ENCODE results near the gene SHISA3. TPM values are rescaled to one million over a fixed set of nuclear protein-coding genes. Genes with fewer than 3 reads are reported as not detected.
A peak's percentile ranks its signal among the peaks of the same experiment; 100 is the strongest.

SHISA3 gene
- total RNA-seq, 5 donors from 2014 or later (not counting 1 experiment from before 2014, with no cell fraction given), result 0.35 TPM; not detected in 4

GRCh38 chr4:42396361-42396751 is 932 bp upstream of the SHISA3 start:
- Histone ChIP-seq H3K4me3 (ENCODE audit: control insufficient read depth in 1 of 2, extremely low read depth in 1 of 2, low read length in 1 of 2) (peak overlapping the region in 1 of 2 donors; percentile 79), H3K36me3 (ENCODE audit: control insufficient read depth in 2 of 2, extremely low read depth in 1 of 2, insufficient read depth in 1 of 2, low read length in 1 of 2) (no peaks in the 10 kb centered on the region), H3K27me3 (replicated peaks in 1 of 2; ENCODE audit: control insufficient read depth in 2 of 2, extremely low read depth in 1 of 2, insufficient read depth in 2 of 2, low read length in 1 of 2) (peaks cover 19 to 46% of the 10 kb centered on the region in 2 experiments), H3K27ac (ENCODE audit: low read length) (no peak overlapping the region), H3K4me1 (ENCODE audit: control insufficient read depth in 1 of 2, extremely low read depth in 1 of 2, insufficient read depth in 2 of 2, low read length in 2 of 2) (peaks cover 2 to 31% of the 10 kb centered on the region in 2 experiments), H3K9me3 (no peaks in the 10 kb centered on the region)
- peak overlapping the region; percentile 70 to 80 (median 77) for H3K4me3 Mint-ChIP-seq
- H3K27ac Mint-ChIP-seq, result peak overlapping the region in 1 of 2 donors; percentile 36
- H3K9me3 Mint-ChIP-seq, result no peaks in the 10 kb centered on the region
- POLR2A ChIA-PET, result no interaction called here
- ATAC-seq (replicated peaks in 1 of 4) (no peak), DNase-seq (no peak)
- H3K27me3 Mint-ChIP-seq, result peaks cover 38 to 68% of the 10 kb centered on the region in 2 donors
- peaks cover 31 to 33% (median 31%) of the 10 kb centered on the region in 3 donors for H3K4me1 Mint-ChIP-seq
- H3K36me3 Mint-ChIP-seq, result no peaks in the 10 kb centered on the region
- CTCF ChIA-PET, result interaction anchor here in 1 of 2 donors (0.6 kb wide), 1 partner anchor 116 kb away, joined by 3 read pairs; no protein-coding TSS in a partner anchor
- WGBS (ENCODE audit: insufficient coverage), result 20% methylated on average over 15 of the region's 17 CpGs

GRCh38 chr4:42397635-42398170 is 415 bp downstream of the SHISA3 start:
- Histone ChIP-seq H3K36me3 (ENCODE audit: control insufficient read depth in 2 of 2, extremely low read depth in 1 of 2, insufficient read depth in 1 of 2, low read length in 1 of 2) (no peaks in the 10 kb centered on the region), H3K4me3 (ENCODE audit: control insufficient read depth in 1 of 2, extremely low read depth in 1 of 2, low read length in 1 of 2) (peak overlapping the region; percentile 40 to 79), H3K9me3 (no peaks in the 10 kb centered on the region), H3K27ac (ENCODE audit: low read length) (no peak overlapping the region), H3K4me1 (ENCODE audit: control insufficient read depth in 1 of 2, extremely low read depth in 1 of 2, insufficient read depth in 2 of 2, low read length in 2 of 2) (peaks cover 2 to 31% of the 10 kb centered on the region in 2 experiments), H3K27me3 (replicated peaks in 1 of 2; ENCODE audit: control insufficient read depth in 2 of 2, extremely low read depth in 1 of 2, insufficient read depth in 2 of 2, low read length in 1 of 2) (peaks cover 23 to 48% of the 10 kb centered on the region in 2 experiments)
- H3K4me1 Mint-ChIP-seq, result peaks cover 31 to 33% (median 33%) of the 10 kb centered on the region in 3 donors
- CTCF ChIA-PET, result no interaction called here
- ATAC-seq (replicated peaks in 1 of 4), result peak; percentile 12 to 25 (median 20)
- 2% methylated on average over 47 of the region's 52 CpGs for WGBS (ENCODE audit: insufficient coverage)
- H3K27ac Mint-ChIP-seq, result no peak overlapping the region
- POLR2A ChIA-PET, result no interaction called here
- H3K27me3 Mint-ChIP-seq, result peaks cover 43 to 72% of the 10 kb centered on the region in 2 donors
- peak overlapping the region; percentile 70 to 80 (median 77) for H3K4me3 Mint-ChIP-seq
- H3K36me3 Mint-ChIP-seq, result no peaks in the 10 kb centered on the region
- DNase-seq, result peak in 1 of 35 experiments; percentile 3
- no peaks in the 10 kb centered on the region for H3K9me3 Mint-ChIP-seq

GRCh38 chr4:42398171-42398870 is 1.0 kb downstream of the SHISA3 start:
- Histone ChIP-seq H3K27ac (ENCODE audit: low read length) (no peak overlapping the region), H3K36me3 (ENCODE audit: control insufficient read depth in 2 of 2, extremely low read depth in 1 of 2, insufficient read depth in 1 of 2, low read length in 1 of 2) (no peaks in the 10 kb centered on the region), H3K27me3 (replicated peaks in 1 of 2; ENCODE audit: control insufficient read depth in 2 of 2, extremely low read depth in 1 of 2, insufficient read depth in 2 of 2, low read length in 1 of 2) (peaks cover 23 to 48% of the 10 kb centered on the region in 2 experiments), H3K4me1 (ENCODE audit: control insufficient read depth in 1 of 2, extremely low read depth in 1 of 2, insufficient read depth in 2 of 2, low read length in 2 of 2) (peaks cover 2 to 31% of the 10 kb centered on the region in 2 experiments), H3K4me3 (ENCODE audit: control insufficient read depth in 1 of 2, extremely low read depth in 1 of 2, low read length in 1 of 2) (peak overlapping the region; percentile 12 to 79), H3K9me3 (no peaks in the 10 kb centered on the region)
- Mint-ChIP-seq H3K9me3 (no peaks in the 10 kb centered on the region), H3K27ac (no peak overlapping the region), H3K4me1 (peaks cover 31 to 33% (median 33%) of the 10 kb centered on the region in 3 donors), H3K27me3 (peaks cover 48 to 68% of the 10 kb centered on the region in 2 donors), H3K36me3 (no peaks in the 10 kb centered on the region), H3K4me3 (peak overlapping the region; percentile 55 to 70 (median 59))
- ChIA-PET POLR2A (no interaction called here), CTCF (no interaction called here)
- peak in 2 of 4 experiments; percentile 13 to 45 for ATAC-seq (replicated peaks in 1 of 4)
- DNase-seq, result peak in 1 of 35 experiments; percentile 4
- under 1% methylated on average over 57 of the region's 60 CpGs for WGBS (ENCODE audit: insufficient coverage)

- Histone ChIP-seq H3K4me1 (ENCODE audit: control insufficient read depth in 1 of 2, extremely low read depth in 1 of 2, insufficient read depth in 2 of 2, low read length in 2 of 2) (peaks cover 2 to 31% of the 10 kb centered on the region in 2 experiments), H3K4me3 (ENCODE audit: control insufficient read depth in 1 of 2, extremely low read depth in 1 of 2, low read length in 1 of 2) (peak overlapping the region in 1 of 2 donors; percentile 79), H3K27ac (ENCODE audit: low read length) (no peak overlapping the region), H3K9me3 (no peaks in the 10 kb centered on the region), H3K36me3 (ENCODE audit: control insufficient read depth in 2 of 2, extremely low read depth in 1 of 2, insufficient read depth in 1 of 2, low read length in 1 of 2) (no peaks in the 10 kb centered on the region), H3K27me3 (replicated peaks in 1 of 2; ENCODE audit: control insufficient read depth in 2 of 2, extremely low read depth in 1 of 2, insufficient read depth in 2 of 2, low read length in 1 of 2) (peaks cover 23 to 48% of the 10 kb centered on the region in 2 experiments)
- H3K9me3 Mint-ChIP-seq, result no peaks in the 10 kb centered on the region
- peaks cover 48 to 63% of the 10 kb centered on the region in 2 donors for H3K27me3 Mint-ChIP-seq
- no peak for DNase-seq
- no peaks in the 10 kb centered on the region for H3K36me3 Mint-ChIP-seq
- peaks cover 31 to 33% (median 33%) of the 10 kb centered on the region in 3 donors for H3K4me1 Mint-ChIP-seq
- ChIA-PET POLR2A (no interaction called here), CTCF (no interaction called here)
- WGBS (ENCODE audit: insufficient coverage), result 8% methylated on average over 12 of the region's 24 CpGs
- H3K27ac Mint-ChIP-seq, result no peak overlapping the region
- no peak for ATAC-seq (replicated peaks in 1 of 4)
- peak overlapping the region; percentile 55 to 70 (median 59) for H3K4me3 Mint-ChIP-seq
These were observed 1.6 kb downstream of the SHISA3 start for GRCh38 chr4:42398871-42399331.

GRCh38 chr4:42399393-42399792 is 2.1 kb downstream of the SHISA3 start:
- Mint-ChIP-seq H3K27me3 (peaks cover 48 to 63% of the 10 kb centered on the region in 2 donors), H3K4me1 (peaks cover 31 to 33% (median 33%) of the 10 kb centered on the region in 3 donors), H3K36me3 (no peaks in the 10 kb centered on the region), H3K27ac (no peak overlapping the region), H3K9me3 (no peaks in the 10 kb centered on the region), H3K4me3 (peak overlapping the region in 2 of 3 donors; percentile 55 to 70)
- ChIA-PET POLR2A (no interaction called here), CTCF (no interaction called here)
- Histone ChIP-seq H3K9me3 (no peaks in the 10 kb centered on the region), H3K4me1 (ENCODE audit: control insufficient read depth in 1 of 2, extremely low read depth in 1 of 2, insufficient read depth in 2 of 2, low read length in 2 of 2) (peaks cover 2 to 31% of the 10 kb centered on the region in 2 experiments), H3K4me3 (ENCODE audit: control insufficient read depth in 1 of 2, extremely low read depth in 1 of 2, low read length in 1 of 2) (no peak overlapping the region), H3K36me3 (ENCODE audit: control insufficient read depth in 2 of 2, extremely low read depth in 1 of 2, insufficient read depth in 1 of 2, low read length in 1 of 2) (no peaks in the 10 kb centered on the region), H3K27ac (ENCODE audit: low read length) (no peak overlapping the region), H3K27me3 (replicated peaks in 1 of 2; ENCODE audit: control insufficient read depth in 2 of 2, extremely low read depth in 1 of 2, insufficient read depth in 2 of 2, low read length in 1 of 2) (peaks cover 23 to 48% of the 10 kb centered on the region in 2 experiments)
- 21% methylated on average over 7 of the region's 10 CpGs for WGBS (ENCODE audit: insufficient coverage)
- ATAC-seq (replicated peaks in 1 of 4) (no peak), DNase-seq (no peak)

GRCh38 chr4:42401171-42401570 is 3.9 kb downstream of the SHISA3 start:
- peaks cover 44 to 53% of the 10 kb centered on the region in 2 donors for H3K27me3 Mint-ChIP-seq
- no peak overlapping the region for H3K27ac Mint-ChIP-seq
- 59% methylated on average over 9 of the region's 9 CpGs for WGBS (ENCODE audit: insufficient coverage)
- Histone ChIP-seq H3K4me3 (ENCODE audit: control insufficient read depth in 1 of 2, extremely low read depth in 1 of 2, low read length in 1 of 2) (no peak overlapping the region), H3K36me3 (ENCODE audit: control insufficient read depth in 2 of 2, extremely low read depth in 1 of 2, insufficient read depth in 1 of 2, low read length in 1 of 2) (no peaks in the 10 kb centered on the region), H3K4me1 (ENCODE audit: control insufficient read depth in 1 of 2, extremely low read depth in 1 of 2, insufficient read depth in 2 of 2, low read length in 2 of 2) (peaks cover 2 to 31% of the 10 kb centered on the region in 2 experiments), H3K9me3 (no peaks in the 10 kb centered on the region), H3K27ac (ENCODE audit: low read length) (no peak overlapping the region), H3K27me3 (replicated peaks in 1 of 2; ENCODE audit: control insufficient read depth in 2 of 2, extremely low read depth in 1 of 2, insufficient read depth in 2 of 2, low read length in 1 of 2) (peaks cover 18 to 47% of the 10 kb centered on the region in 2 experiments)
- no peaks in the 10 kb centered on the region for H3K9me3 Mint-ChIP-seq
- CTCF ChIA-PET, result no interaction called here
- DNase-seq (no peak), ATAC-seq (replicated peaks in 1 of 4) (no peak)
- H3K4me3 Mint-ChIP-seq, result no peak overlapping the region
- H3K4me1 Mint-ChIP-seq, result peaks cover 31 to 33% (median 33%) of the 10 kb centered on the region in 3 donors
- peaks cover 7% of the 10 kb centered on the region for H3K36me3 Mint-ChIP-seq
- POLR2A ChIA-PET, result no interaction called here

Measured in T-cell (primary cell).